Hepatocyte (in vitro differentiated cells): ENCODE measurements around the gene LIMS4.
"Not testable (repeated sequence)": the region's sequence is repeated elsewhere in the genome, so short reads cannot be mapped to it uniquely, and the experiment has no call there.

Experiments
- CTCF ChIP-seq: fragments of 200-600 bp; sonication (generic); IDR thresholded peaks from 2 replicates; pipeline ENCODE4 v1.5.1; 2016; ENCODE audit warnings: antibody characterized with exemption, mild to moderate bottlenecking; ENCODE audit not compliant: poor library complexity
- EZH2phosphoT487 ChIP-seq: fragments of 200-600 bp; sonication (generic); IDR thresholded peaks from one replicate; pipeline ENCODE4 v1.6.1; 2018; ENCODE audit warnings: antibody characterized with exemption, mild to moderate bottlenecking, low read depth, moderate library complexity; ENCODE audit not compliant: unreplicated experiment, severe bottlenecking

GRCh38 chr2:110474898-110475297, 2.3 kb upstream of the LIMS4 start:
- not testable (repeated sequence) for TF ChIP-seq CTCF, EZH2phosphoT487
